ENCODE measurements around the gene LAMB4.

Gene LAMB4

DNA sequence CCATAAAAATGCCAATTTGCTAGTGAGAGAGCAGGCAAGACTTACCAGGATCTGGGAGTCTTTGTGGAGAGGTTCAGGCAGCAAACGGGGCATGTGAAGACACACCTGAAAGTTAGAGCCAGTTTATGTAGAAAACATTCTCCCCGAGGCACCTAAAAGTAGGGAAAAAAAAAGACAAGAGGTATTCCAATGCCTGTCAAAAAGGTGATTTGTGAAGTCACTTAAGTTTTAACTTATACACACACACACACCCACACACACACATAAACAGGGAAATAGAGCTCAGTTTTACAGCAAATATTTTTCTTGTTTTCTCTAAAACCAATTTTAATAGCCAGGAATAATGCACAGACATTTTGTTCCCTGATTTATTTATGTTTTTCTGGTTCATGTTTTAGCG, at the start of gene LAMB4:
Gene LAMB4 (minus strand): TSS at position 101 of the 400 bp plus-strand sequence. CDS start 7,197 bp downstream, outside the sequence.
- no peak within 1 kb of the TSS for H3K4me3 ChIP-seq (ENCODE audit: control insufficient read depth, low read depth, low read length)
- TF ChIP-seq CTCF (IDR thresholded peaks at IDR 0.05; ENCODE audit: control insufficient read depth, insufficient read depth, low read depth, low read length, missing control alignments) = no peak
- no peak for DNase-seq (ENCODE audit: low read depth)

GRCh38 chr7:108178398-108178797, 48.2 kb upstream of the LAMB4 start:
- no peak for DNase-seq (ENCODE audit: low read depth)
- TF ChIP-seq CTCF (IDR thresholded peaks at IDR 0.05; ENCODE audit: control insufficient read depth, insufficient read depth, low read depth, low read length, missing control alignments) = no peak
- no peak overlapping the region for H3K4me3 ChIP-seq (ENCODE audit: control insufficient read depth, low read depth, low read length)

GRCh38 chr7:108171164-108171563, 41.0 kb upstream of the LAMB4 start:
- no peak for DNase-seq (ENCODE audit: low read depth)
- no peak for TF ChIP-seq CTCF (IDR thresholded peaks at IDR 0.05; ENCODE audit: control insufficient read depth, insufficient read depth, low read depth, low read length, missing control alignments)
- no peak overlapping the region for H3K4me3 ChIP-seq (ENCODE audit: control insufficient read depth, low read depth, low read length)

DNA sequence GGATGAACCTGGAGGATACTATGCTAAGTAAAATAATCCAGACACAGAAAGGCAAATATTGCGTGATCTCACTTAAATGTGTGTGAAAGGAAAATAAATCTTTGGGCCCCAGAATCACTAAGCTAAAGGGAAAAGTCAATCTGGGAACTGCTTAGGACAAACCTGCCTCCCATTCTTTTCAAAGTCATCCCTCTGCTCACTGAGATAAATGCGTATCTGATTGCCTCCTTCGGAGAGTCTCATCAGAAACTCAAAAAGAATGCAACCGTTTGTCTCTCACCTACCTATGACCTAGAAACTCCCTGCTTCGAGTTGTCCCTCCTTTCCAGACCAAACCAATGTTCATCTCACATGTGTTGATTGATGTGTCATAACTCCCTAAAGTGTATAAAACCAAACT, 40.1 kb upstream of the LAMB4 start:
- DNase-seq (ENCODE audit: low read depth) = no peak
- no peak for TF ChIP-seq CTCF (IDR thresholded peaks at IDR 0.05; ENCODE audit: control insufficient read depth, insufficient read depth, low read depth, low read length, missing control alignments)

DNA sequence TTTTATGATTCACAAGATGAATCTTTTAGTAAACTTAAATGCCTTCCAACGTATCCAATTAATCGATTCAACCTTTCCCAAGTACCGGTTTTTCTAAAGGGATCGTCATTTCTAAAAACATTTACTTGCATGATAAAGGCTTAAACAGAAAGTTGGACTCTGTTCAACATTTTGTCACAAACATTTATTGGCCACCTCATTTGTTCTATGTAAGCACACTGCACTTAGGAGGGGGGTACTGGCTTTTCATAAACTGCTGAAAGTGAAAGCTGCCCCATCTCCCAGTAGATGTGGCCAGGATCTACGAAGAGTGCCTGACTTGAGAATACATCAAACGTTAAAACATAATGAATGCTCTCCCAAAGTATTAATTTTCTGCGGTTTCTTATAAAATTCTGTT, 37.3 kb upstream of the LAMB4 start:
- no peak for DNase-seq (ENCODE audit: low read depth)
- H3K4me3 ChIP-seq (ENCODE audit: control insufficient read depth, low read depth, low read length) = peak overlapping the region; percentile 11
- TF ChIP-seq CTCF (IDR thresholded peaks at IDR 0.05; ENCODE audit: control insufficient read depth, insufficient read depth, low read depth, low read length, missing control alignments) = no peak

More for the DNA sequence above, 40.1 kb upstream of the LAMB4 start:
- H3K4me3 ChIP-seq (ENCODE audit: control insufficient read depth, low read depth, low read length) = no peak overlapping the region

DNA sequence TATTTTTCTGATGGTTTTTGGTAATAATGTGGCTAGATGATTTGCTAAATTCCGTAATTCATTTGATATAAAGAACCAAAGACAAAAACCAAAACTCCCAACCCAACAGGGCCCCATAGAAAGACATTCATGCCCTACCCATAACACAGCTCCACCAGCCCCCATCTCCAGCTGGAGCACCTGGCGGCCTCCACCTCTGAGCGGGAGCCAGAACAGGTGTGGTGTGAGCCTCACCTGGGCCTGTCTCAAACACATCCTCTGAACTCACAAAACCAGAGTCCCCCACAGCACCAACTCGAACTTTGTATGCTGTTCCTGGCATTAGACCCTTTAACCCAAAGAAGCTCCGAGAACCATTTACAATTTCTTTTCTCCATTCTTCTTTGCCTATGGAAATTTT, 36.5 kb upstream of the LAMB4 start:
- no peak for DNase-seq (ENCODE audit: low read depth)
- H3K4me3 ChIP-seq (ENCODE audit: control insufficient read depth, low read depth, low read length) = no peak overlapping the region
- no peak for TF ChIP-seq CTCF (IDR thresholded peaks at IDR 0.05; ENCODE audit: control insufficient read depth, insufficient read depth, low read depth, low read length, missing control alignments)

GRCh38 chr7:108165723-108166122, 35.6 kb upstream of the LAMB4 start:
- no peak for TF ChIP-seq CTCF (IDR thresholded peaks at IDR 0.05; ENCODE audit: control insufficient read depth, insufficient read depth, low read depth, low read length, missing control alignments)
- DNase-seq (ENCODE audit: low read depth) = no peak

More at GRCh38 chr7:108165723-108166122, 35.6 kb upstream of the LAMB4 start:
- H3K4me3 ChIP-seq (ENCODE audit: control insufficient read depth, low read depth, low read length) = no peak overlapping the region

Data from AG09309 (cell line).